Measurements from ENCODE around the gene SBF1. TPM values are rescaled to one million over a fixed set of nuclear protein-coding genes. Genes with fewer than 3 reads are reported as not detected.

Gene SBF1
- total RNA-seq, 1 experiment from 2014 or later: 82.1 TPM

DNA sequence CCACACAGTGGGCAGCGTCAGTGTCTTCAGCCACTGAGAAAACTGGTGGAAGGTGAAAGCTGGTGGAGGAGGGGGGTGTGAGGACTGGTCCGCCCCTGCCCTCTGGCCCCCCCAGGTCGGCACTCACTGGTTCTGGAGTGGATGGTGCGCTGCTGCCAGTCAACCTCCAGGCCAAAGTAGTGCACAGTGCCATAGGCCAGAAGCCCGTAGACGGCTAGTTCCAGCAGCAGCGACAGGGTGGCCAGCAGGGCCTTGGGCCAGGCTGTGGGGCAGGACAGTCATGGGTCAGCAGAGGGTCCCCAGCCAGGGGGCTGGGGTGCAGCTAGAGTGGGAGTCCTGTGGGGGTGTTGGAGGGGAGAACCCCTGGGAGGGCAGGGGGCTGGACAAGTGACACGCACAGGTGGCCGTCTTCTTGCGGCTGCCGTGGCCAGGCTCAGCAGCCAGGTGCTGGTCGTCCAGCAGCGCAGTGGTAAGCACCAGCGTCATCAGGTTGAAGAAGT, 30.5 kb upstream of the SBF1 start:
- TF ChIP-seq CTCF (IDR thresholded peaks at IDR 0.05; ENCODE audit: unreplicated experiment): no peak
- H3K9me3 Mint-ChIP-seq (ENCODE audit: unreplicated experiment): no peaks in the 10 kb centered on the region
- POLR2A ChIA-PET: interaction anchor here (1.0 kb wide), 1 partner anchor 20 kb away, joined by 3 read pairs; no protein-coding TSS in a partner anchor
- no peaks in the 10 kb centered on the region for H3K36me3 Mint-ChIP-seq (ENCODE audit: insufficient read depth, unreplicated experiment)
- H3K27ac Mint-ChIP-seq (ENCODE audit: low read depth, unreplicated experiment): no peak overlapping the region
- no peak for DNase-seq (ENCODE audit: unreplicated experiment)
- BruUV-seq (replicated peaks): no TSS peak
- H3K4me1 Mint-ChIP-seq (ENCODE audit: insufficient read depth, unreplicated experiment): peaks cover 12% of the 10 kb centered on the region
- H3K4me3 Mint-ChIP-seq (ENCODE audit: unreplicated experiment): peak overlapping the region; percentile 92
- intact Hi-C loops (cut with micrococcal nuclease): loop anchor here (5.0 kb wide), 1 partner anchor 117 kb away; no protein-coding TSS in a partner anchor
- no peaks in the 10 kb centered on the region for H3K27me3 Mint-ChIP-seq (ENCODE audit: insufficient read depth, unreplicated experiment)
- CTCF ChIA-PET: interaction anchor here (0.6 kb wide), 1 partner anchor 88 kb away, joined by 3 read pairs; no protein-coding TSS in a partner anchor

- Mint-ChIP-seq H3K27me3 (ENCODE audit: insufficient read depth, unreplicated experiment) (no peaks in the 10 kb centered on the region), H3K9me3 (ENCODE audit: unreplicated experiment) (no peaks in the 10 kb centered on the region), H3K4me1 (ENCODE audit: insufficient read depth, unreplicated experiment) (peaks cover 11% of the 10 kb centered on the region), H3K27ac (ENCODE audit: low read depth, unreplicated experiment) (no peak overlapping the region), H3K36me3 (ENCODE audit: insufficient read depth, unreplicated experiment) (no peaks in the 10 kb centered on the region), H3K4me3 (ENCODE audit: unreplicated experiment) (no peak overlapping the region)
- ChIA-PET POLR2A (interaction anchor here (1.0 kb wide), 1 partner anchor 20 kb away, joined by 3 read pairs; no protein-coding TSS in a partner anchor), CTCF (interaction anchor here (0.6 kb wide), 2 partner anchors 88 to 115 kb away, joined by 3 to 4 read pairs; no protein-coding TSS in a partner anchor)
- intact Hi-C loops (cut with micrococcal nuclease): loop anchor here (5.0 kb wide), 1 partner anchor 118 kb away; no protein-coding TSS in a partner anchor
- TF ChIP-seq CTCF (IDR thresholded peaks at IDR 0.05; ENCODE audit: unreplicated experiment): no peak
- BruUV-seq (replicated peaks): no TSS peak
- DNase-seq (ENCODE audit: unreplicated experiment): no peak
Measured at GRCh38 chr22:50504369-50505211, 29.8 kb upstream of the SBF1 start.

DNA sequence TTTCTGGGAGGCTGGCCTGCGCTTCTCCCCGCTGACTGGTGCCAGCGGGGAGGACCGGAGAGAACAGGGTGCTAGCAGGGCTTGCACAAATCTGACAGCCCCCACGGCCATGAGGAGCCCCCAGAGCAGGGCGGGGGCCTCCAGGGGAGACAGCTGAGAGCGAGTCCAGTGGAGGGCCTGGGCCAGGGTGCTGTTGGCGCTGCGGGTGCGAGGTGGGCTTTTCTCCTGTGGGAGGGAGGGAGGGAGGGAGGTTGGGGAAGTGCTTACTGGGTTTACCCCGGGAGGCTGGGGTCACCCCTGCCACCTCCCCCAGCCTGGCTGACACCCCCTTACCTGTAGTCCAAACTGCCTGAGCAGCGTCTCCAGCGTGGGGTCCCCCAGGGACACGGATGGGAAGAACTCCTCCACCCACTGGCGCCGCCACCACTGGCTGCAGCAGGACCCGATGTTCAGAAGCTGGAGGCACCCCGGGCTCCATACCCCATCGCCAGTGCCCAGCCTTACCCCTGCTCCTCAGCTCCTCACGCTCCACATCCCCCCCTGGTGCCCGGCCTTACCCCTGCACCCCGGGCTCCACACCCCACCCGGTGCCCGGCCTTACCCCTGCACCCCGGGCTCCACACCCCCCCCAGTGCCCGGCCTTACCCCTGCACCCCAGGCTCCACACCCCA, 28.8 kb upstream of the SBF1 start:
- Mint-ChIP-seq H3K36me3 (ENCODE audit: insufficient read depth, unreplicated experiment) (no peaks in the 10 kb centered on the region), H3K27ac (ENCODE audit: low read depth, unreplicated experiment) (no peak overlapping the region), H3K9me3 (ENCODE audit: unreplicated experiment) (no peaks in the 10 kb centered on the region), H3K4me1 (ENCODE audit: insufficient read depth, unreplicated experiment) (peaks cover 5% of the 10 kb centered on the region), H3K4me3 (ENCODE audit: unreplicated experiment) (no peak overlapping the region), H3K27me3 (ENCODE audit: insufficient read depth, unreplicated experiment) (no peaks in the 10 kb centered on the region)
- DNase-seq (ENCODE audit: unreplicated experiment): no peak
- TF ChIP-seq CTCF (IDR thresholded peaks at IDR 0.05; ENCODE audit: unreplicated experiment): no peak
- POLR2A ChIA-PET: no interaction called here
- CTCF ChIA-PET: interaction anchor here (0.6 kb wide), 2 partner anchors 74 to 199 kb away, joined by 3 read pairs; no protein-coding TSS in a partner anchor
- intact Hi-C loops (cut with micrococcal nuclease): no loop called here
- no TSS peak for BruUV-seq (replicated peaks)
